ENCODE measurements around the gene ARRDC1. TPM values are rescaled to one million over a fixed set of nuclear protein-coding genes. Genes with fewer than 3 reads are reported as not detected.

ARRDC1 gene
- total RNA-seq, 3 donors from 2014 or later = 58.1 to 111 (median 100.0) TPM

DNA sequence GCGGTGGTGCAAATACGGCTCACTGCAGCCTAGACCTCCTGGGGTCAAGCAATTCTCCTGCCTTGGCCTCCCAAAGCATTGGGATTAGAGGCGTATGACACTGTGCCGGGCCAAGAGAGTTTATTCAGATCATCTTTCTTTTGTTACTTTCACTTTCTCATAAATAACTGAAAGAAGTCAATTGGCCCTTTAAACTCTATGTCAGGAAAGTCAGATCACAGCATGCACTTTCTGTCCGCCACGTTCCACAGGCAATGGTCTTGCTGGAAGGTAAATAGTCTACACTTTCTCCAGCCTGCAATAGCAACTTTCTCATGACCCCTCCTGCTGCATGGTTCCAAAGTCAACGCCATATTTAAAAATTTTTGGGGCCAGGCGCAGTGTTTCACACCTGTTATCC lies 6.5 kb upstream of the ARRDC1 start:
- Histone ChIP-seq H3K9me3 (no peaks in the 10 kb centered on the region), H3K4me1 (ENCODE audit: low read depth) (no peaks in the 10 kb centered on the region), H3K36me3 (ENCODE audit: low read depth) (no peaks in the 10 kb centered on the region), H3K4me3 (no peak overlapping the region)
- DNase-seq (no peak), ATAC-seq (no peak)
- intact Hi-C loops (cut with DNase I, micrococcal nuclease) = no loop called here
- TF ChIP-seq, protein P1, sequence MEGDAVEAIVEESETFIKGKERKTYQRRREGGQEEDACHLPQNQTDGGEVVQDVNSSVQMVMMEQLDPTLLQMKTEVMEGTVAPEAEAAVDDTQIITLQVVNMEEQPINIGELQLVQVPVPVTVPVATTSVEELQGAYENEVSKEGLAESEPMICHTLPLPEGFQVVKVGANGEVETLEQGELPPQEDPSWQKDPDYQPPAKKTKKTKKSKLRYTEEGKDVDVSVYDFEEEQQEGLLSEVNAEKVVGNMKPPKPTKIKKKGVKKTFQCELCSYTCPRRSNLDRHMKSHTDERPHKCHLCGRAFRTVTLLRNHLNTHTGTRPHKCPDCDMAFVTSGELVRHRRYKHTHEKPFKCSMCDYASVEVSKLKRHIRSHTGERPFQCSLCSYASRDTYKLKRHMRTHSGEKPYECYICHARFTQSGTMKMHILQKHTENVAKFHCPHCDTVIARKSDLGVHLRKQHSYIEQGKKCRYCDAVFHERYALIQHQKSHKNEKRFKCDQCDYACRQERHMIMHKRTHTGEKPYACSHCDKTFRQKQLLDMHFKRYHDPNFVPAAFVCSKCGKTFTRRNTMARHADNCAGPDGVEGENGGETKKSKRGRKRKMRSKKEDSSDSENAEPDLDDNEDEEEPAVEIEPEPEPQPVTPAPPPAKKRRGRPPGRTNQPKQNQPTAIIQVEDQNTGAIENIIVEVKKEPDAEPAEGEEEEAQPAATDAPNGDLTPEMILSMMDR (IDR thresholded peaks at IDR 0.05) = no peak

DNA sequence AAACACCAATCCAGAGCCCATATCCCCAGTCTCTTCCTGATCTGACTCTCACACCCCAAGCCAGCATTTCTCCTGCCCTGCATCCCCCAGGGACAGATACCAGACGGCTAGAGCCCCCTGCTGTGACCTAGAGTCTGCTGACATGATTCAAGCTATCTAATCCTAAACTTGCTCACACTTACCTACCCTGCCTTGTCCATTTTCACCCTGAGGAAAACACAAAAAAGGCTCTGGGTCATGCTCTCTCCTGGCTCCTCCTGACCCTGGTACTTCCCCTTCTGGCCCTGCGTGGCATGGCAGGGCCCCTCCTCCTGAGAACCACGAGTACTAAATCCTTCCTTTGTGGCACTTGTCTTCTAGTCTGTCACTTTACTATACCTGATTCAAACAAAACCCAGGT lies 2.8 kb upstream of the ARRDC1 start:
- no peak for DNase-seq
- H3K9me3 ChIP-seq = no peaks in the 10 kb centered on the region
- H3K36me3 ChIP-seq (ENCODE audit: low read depth) = no peaks in the 10 kb centered on the region
- no peak for ATAC-seq
- peaks cover 13% of the 10 kb centered on the region for H3K4me1 ChIP-seq (ENCODE audit: low read depth)
- no peak overlapping the region for H3K4me3 ChIP-seq
- TF ChIP-seq, protein P1 (IDR thresholded peaks at IDR 0.05) = no peak
- intact Hi-C loops (cut with DNase I, micrococcal nuclease) = no loop called here

DNA sequence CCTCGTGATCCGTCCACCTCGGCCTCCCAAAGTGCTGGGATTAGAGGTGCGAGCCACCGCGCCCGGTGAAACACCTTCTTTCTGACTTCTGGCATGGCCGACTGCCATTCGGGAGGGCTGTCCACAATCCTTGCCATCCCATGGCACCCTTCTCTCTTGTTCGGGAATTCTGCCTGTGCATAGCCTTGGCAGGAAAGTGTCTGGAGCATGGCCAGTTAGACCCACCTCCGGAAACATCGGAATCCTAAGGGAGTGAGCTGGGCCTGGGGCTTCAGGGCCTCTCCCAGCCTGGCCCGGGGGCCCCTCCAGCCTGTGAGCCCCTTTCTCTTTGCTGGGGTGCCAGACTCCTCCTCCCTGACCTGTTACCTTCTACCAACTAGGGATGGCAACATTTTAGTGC lies 1.6 kb upstream of the ARRDC1 start:
- H3K4me3 ChIP-seq = no peak overlapping the region
- ATAC-seq = no peak
- TF ChIP-seq, protein P1 (IDR thresholded peaks at IDR 0.05) = no peak
- peaks cover 17% of the 10 kb centered on the region for H3K4me1 ChIP-seq (ENCODE audit: low read depth)
- no peaks in the 10 kb centered on the region for H3K9me3 ChIP-seq
- no peaks in the 10 kb centered on the region for H3K36me3 ChIP-seq (ENCODE audit: low read depth)
- intact Hi-C loops (cut with DNase I, micrococcal nuclease) = no loop called here
- DNase-seq = no peak

DNA sequence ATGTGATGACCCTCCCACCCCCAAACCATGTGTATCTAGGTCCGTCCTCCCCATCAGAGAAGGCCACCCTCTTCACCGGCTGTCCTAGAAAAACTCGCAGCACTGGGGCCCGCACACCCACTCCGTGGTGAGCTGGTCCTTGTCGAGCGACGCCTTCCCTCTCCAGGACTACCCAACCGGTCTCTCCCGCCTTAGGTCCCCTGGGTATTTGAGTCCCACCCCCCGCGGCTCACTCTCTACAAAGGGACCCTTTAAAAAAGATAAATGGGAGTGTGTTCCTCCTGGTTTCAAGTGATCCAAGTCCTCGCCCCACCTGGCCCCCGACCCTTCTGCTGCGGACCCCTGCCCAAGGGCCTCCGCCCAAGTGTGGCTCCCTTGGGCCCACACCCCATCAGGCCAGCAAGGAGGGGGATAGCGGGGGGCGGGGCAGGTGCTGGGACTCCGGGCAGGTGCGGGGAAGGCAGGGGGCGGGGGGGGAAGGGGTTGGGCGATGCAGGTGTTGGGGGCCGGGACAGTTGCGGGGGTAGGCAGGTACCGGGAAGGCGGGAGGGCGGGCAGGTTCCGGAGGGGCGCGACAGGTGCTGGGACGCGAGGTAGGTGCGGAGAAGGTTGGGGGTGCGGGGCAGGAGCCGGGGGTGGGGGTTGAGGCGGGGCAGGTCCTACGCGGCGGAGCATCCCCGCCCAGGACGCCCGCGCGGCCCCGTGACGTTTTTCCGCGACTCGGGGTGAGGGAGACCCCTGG lies 970 bp upstream of the ARRDC1 start:
- intact Hi-C loops (cut with DNase I, micrococcal nuclease) = no loop called here
- TF ChIP-seq, protein P1 (IDR thresholded peaks at IDR 0.05) = no peak
- no peaks in the 10 kb centered on the region for H3K36me3 ChIP-seq (ENCODE audit: low read depth)
- peaks cover 17% of the 10 kb centered on the region for H3K4me1 ChIP-seq (ENCODE audit: low read depth)
- DNase-seq (peak in 1 of 3 donors; percentile 47), ATAC-seq (no peak)
- H3K9me3 ChIP-seq = no peaks in the 10 kb centered on the region
- H3K4me3 ChIP-seq = no peak overlapping the region

DNA sequence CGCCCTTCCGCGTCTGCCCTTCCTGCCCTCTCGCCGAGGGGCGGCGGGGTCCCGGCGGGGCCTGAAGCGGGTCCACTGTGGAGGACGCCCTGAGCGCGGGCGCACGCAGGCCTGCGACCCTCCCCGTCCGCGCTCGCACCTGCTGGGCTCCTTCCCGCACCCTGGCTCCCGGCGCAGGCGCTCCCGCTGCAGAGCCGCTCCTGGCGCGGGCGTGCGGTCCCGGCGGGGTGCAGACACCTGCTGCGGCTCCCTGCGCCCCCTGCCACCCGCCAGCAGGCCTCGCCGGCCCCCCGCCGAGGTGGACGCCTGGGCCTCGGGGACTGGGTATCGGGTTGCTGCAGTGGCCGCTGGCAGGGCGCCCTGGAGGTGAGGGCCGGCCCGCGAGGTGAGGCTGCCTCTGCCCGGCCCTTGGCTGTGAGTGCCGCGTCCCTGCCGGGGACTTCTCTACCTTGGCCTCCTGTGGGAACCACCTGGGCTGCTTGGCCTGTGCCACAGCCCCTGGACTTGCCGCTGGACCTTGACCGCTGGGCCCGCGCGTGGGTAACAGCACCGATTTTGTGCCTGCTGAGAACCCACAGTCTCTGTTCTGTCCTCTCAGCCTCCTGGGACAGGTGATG lies 627 bp downstream of the ARRDC1 start:
- Histone ChIP-seq H3K4me1 (ENCODE audit: low read depth) (peaks cover 23% of the 10 kb centered on the region), H3K9me3 (no peaks in the 10 kb centered on the region), H3K4me3 (peak overlapping the region; percentile 74), H3K36me3 (ENCODE audit: low read depth) (no peaks in the 10 kb centered on the region)
- DNase-seq = peak; percentile 45 to 77 (median 71)
- intact Hi-C loops (cut with DNase I, micrococcal nuclease) = no loop called here
- peak; percentile 22 for ATAC-seq
- TF ChIP-seq, protein P1 (IDR thresholded peaks at IDR 0.05) = no peak
